GM23248 (cell line): ENCODE results near the gene ADGRL2.

Source experiments
- EZH2 ChIP-seq: fragments of 200-600 bp; sonication (generic); IDR thresholded peaks from 2 replicates; pipeline ENCODE4 v1.6.1; 2018; ENCODE audit warnings: antibody characterized with exemption, mild to moderate bottlenecking; ENCODE audit not compliant: insufficient read depth, poor library complexity, severe bottlenecking
- EZH2phosphoT487 ChIP-seq: fragments of 200-600 bp; sonication (generic); IDR thresholded peaks from 2 replicates; pipeline ENCODE4 v1.6.1; 2018; ENCODE audit warnings: antibody characterized with exemption, moderate library complexity, mild to moderate bottlenecking, low read depth; ENCODE audit not compliant: insufficient read depth

GRCh38 chr1:81873946-81874345 is 73.2 kb downstream of the ADGRL2 start:
- TF ChIP-seq EZH2phosphoT487 (no peak), EZH2 (no peak)
